ENCODE results near the gene TCERG1L.
"Not testable (repeated sequence)": the region's sequence is repeated elsewhere in the genome, so short reads cannot be mapped to it uniquely, and the experiment has no call there.

TCERG1L gene

DNA sequence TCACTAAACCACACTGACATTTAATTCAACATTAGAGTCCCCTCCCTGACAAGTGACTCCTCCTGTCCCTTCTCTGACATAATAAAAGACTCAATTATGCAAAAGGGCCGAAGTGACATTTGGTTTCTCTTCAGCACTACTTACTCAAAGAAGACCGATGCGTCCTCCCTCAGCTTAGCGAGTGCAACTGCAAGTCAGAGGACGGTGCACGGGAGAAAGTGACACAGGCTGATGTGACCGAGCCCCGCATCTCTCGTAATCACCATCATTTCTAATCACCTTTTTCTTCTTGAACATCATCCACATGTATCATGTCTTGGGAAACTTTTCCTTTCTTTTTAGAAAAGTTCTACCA is 155.7 kb downstream of the TCERG1L start:
- WGBS, 2 donors (ENCODE audit: extremely low coverage in 2 of 2, insufficient read length in 2 of 2, insufficient replicate concordance in 1 of 2) = no CpG with 5 or more reads among the region's 9 CpGs
- no peak overlapping the region for H4K91ac ChIP-seq (ENCODE audit: low read depth, low read length, poor library complexity)
- no peak overlapping the region for H2AK5ac ChIP-seq (ENCODE audit: low read depth, low read length)
- peaks cover 0 to 7% of the 10 kb centered on the region in 2 donors for H3K9me3 ChIP-seq (replicated peaks in 1 of 2; ENCODE audit: control insufficient read depth in 2 of 2, insufficient read depth in 1 of 2, low read depth in 1 of 2, low read length in 2 of 2)
- H3K36me3 ChIP-seq (replicated peaks in 1 of 2; ENCODE audit: control insufficient read depth in 2 of 2, insufficient read depth in 2 of 2, low read length in 2 of 2) = no peaks in the 10 kb centered on the region
- peaks cover 0 to 4% of the 10 kb centered on the region in 2 donors for H3K4me1 ChIP-seq (ENCODE audit: control insufficient read depth in 2 of 2, insufficient read depth in 1 of 2, low read depth in 1 of 2, low read length in 2 of 2)
- no peak overlapping the region for H3K14ac ChIP-seq (ENCODE audit: low read length)
- H2AFZ ChIP-seq (ENCODE audit: low read length) = no peak overlapping the region
- H3K18ac ChIP-seq (ENCODE audit: low read length) = no peak overlapping the region
- no peaks in the 10 kb centered on the region for H3K79me1 ChIP-seq (ENCODE audit: low read depth, low read length)
- no peak overlapping the region for H2BK120ac ChIP-seq (ENCODE audit: low read depth, low read length)
- no peak for DNase-seq (ENCODE audit: low spot score)
- no peak overlapping the region for H2BK5ac ChIP-seq (ENCODE audit: low read length)
- H3K4ac ChIP-seq (ENCODE audit: low read length) = no peak overlapping the region
- H3K4me2 ChIP-seq (ENCODE audit: insufficient read depth, low read length, poor library complexity, severe bottlenecking) = no peak overlapping the region
- no peak overlapping the region for H3K27ac ChIP-seq (replicated peaks; ENCODE audit: low read length)
- H3K23ac ChIP-seq (ENCODE audit: low read depth, low read length, poor library complexity) = no peak overlapping the region
- H2BK15ac ChIP-seq (ENCODE audit: low read length) = no peak overlapping the region
- H3K9ac ChIP-seq (ENCODE audit: low read depth, low read length, poor library complexity) = no peak overlapping the region
- H2BK12ac ChIP-seq (ENCODE audit: low read length) = no peak overlapping the region
- H4K8ac ChIP-seq (ENCODE audit: low read depth, low read length) = no peak overlapping the region
- no peak overlapping the region for H3K4me3 ChIP-seq (ENCODE audit: low read length in 2 of 2)
- no peaks in the 10 kb centered on the region for H3K27me3 ChIP-seq (ENCODE audit: control insufficient read depth in 3 of 3, insufficient read depth in 3 of 3, low read depth in 1 of 3, low read length in 3 of 3)

DNA sequence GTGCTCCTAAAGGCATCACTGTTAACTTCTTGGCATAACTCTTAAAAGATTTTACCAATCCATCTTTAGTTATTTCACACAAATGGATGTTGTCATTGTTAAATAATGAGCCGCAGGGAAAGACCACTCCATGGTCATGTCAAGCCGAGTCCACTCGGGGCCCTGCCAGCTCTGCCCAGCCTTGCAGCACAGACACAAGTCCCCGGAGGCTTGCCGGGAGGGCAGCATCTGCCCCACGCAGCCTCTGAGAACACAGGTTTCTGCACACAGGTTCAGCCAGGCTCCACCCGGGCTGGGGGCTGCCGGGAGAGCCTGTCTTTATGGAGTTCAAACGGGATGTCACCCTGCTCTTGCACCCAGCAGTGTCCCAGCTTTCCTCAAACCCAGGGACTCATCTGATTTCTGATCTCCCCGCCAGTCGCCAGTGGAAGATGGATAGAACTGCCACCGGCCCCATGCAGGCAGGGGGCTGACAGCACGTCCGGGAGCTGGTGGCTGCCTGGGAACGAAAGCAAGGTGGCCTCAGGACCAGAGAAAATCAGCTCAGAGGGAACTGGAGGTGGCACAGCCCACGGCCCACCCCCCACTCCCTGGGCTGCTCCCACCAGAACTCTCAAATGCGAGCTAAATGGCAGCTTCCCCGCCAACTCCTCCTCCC is 156.2 kb downstream of the TCERG1L start:
- no peak overlapping the region for H2AK5ac ChIP-seq (ENCODE audit: low read depth, low read length)
- no peaks in the 10 kb centered on the region for H3K79me1 ChIP-seq (ENCODE audit: low read depth, low read length)
- WGBS, 2 donors (ENCODE audit: extremely low coverage in 2 of 2, insufficient read length in 2 of 2, insufficient replicate concordance in 1 of 2) = no CpG with 5 or more reads among the region's 18 CpGs
- no peak overlapping the region for H3K14ac ChIP-seq (ENCODE audit: low read length)
- no peak overlapping the region for H3K4ac ChIP-seq (ENCODE audit: low read length)
- no peak overlapping the region for H3K27ac ChIP-seq (replicated peaks; ENCODE audit: low read length)
- peaks cover 0 to 4% of the 10 kb centered on the region in 2 donors for H3K4me1 ChIP-seq (ENCODE audit: control insufficient read depth in 2 of 2, insufficient read depth in 1 of 2, low read depth in 1 of 2, low read length in 2 of 2)
- no peak overlapping the region for H2BK15ac ChIP-seq (ENCODE audit: low read length)
- H3K23ac ChIP-seq (ENCODE audit: low read depth, low read length, poor library complexity) = no peak overlapping the region
- H3K27me3 ChIP-seq (ENCODE audit: control insufficient read depth in 3 of 3, insufficient read depth in 3 of 3, low read depth in 1 of 3, low read length in 3 of 3) = no peaks in the 10 kb centered on the region
- no peak overlapping the region for H3K4me3 ChIP-seq (ENCODE audit: low read length in 2 of 2)
- no peak overlapping the region for H4K91ac ChIP-seq (ENCODE audit: low read depth, low read length, poor library complexity)
- no peak for DNase-seq (ENCODE audit: low spot score)
- peak overlapping the region; percentile 39 for H3K9ac ChIP-seq (ENCODE audit: low read depth, low read length, poor library complexity)
- no peaks in the 10 kb centered on the region for H3K36me3 ChIP-seq (replicated peaks in 1 of 2; ENCODE audit: control insufficient read depth in 2 of 2, insufficient read depth in 2 of 2, low read length in 2 of 2)
- no peak overlapping the region for H4K8ac ChIP-seq (ENCODE audit: low read depth, low read length)
- H2AFZ ChIP-seq (ENCODE audit: low read length) = no peak overlapping the region
- H2BK5ac ChIP-seq (ENCODE audit: low read length) = no peak overlapping the region
- H3K4me2 ChIP-seq (ENCODE audit: insufficient read depth, low read length, poor library complexity, severe bottlenecking) = no peak overlapping the region
- H2BK12ac ChIP-seq (ENCODE audit: low read length) = no peak overlapping the region
- peaks cover 0 to 9% of the 10 kb centered on the region in 2 donors for H3K9me3 ChIP-seq (replicated peaks in 1 of 2; ENCODE audit: control insufficient read depth in 2 of 2, insufficient read depth in 1 of 2, low read depth in 1 of 2, low read length in 2 of 2)
- H3K18ac ChIP-seq (ENCODE audit: low read length) = peak overlapping the region; percentile 17
- H2BK120ac ChIP-seq (ENCODE audit: low read depth, low read length) = no peak overlapping the region

DNA sequence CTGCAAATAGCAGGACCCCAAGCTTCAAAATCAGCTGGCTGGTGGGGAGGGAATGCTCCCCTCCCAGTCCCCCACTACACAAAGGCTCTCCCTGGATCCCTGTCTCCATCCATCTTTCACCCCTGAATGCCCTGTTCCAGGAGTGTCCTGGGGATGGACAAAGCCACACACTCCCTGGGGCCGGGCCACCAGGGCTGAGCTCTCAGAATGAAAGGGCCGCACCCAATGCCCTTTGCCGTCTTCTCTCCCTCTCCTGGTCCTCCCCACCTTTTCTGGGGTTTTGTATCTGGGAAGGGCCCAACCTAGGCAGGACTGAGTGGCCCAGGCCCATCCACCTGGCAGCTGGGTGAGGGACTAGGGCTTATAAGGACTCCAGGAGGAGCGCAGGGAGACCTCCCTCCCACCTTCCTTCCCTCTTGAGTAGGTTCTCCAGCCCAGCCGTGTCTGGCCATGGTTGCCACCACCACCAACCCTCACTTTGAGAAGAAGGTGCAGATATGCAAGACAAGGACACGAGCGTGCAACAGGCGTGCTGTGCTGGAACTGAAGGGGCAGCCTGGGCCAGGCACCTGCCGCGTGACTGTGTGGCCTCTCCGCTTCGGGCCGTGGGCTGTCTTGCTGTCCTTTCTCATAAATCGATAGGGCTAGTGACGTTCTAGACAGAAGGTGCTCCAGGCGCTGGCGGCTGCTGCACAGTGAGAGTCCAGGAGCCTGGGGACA is 157.1 kb downstream of the TCERG1L start:
- peak overlapping the region; percentile 24 for H3K9ac ChIP-seq (ENCODE audit: low read depth, low read length, poor library complexity)
- H4K91ac ChIP-seq (ENCODE audit: low read depth, low read length, poor library complexity) = no peak overlapping the region
- no peak overlapping the region for H4K8ac ChIP-seq (ENCODE audit: low read depth, low read length)
- no peak overlapping the region for H3K23ac ChIP-seq (ENCODE audit: low read depth, low read length, poor library complexity)
- peaks cover 0 to 4% of the 10 kb centered on the region in 2 donors for H3K4me1 ChIP-seq (ENCODE audit: control insufficient read depth in 2 of 2, insufficient read depth in 1 of 2, low read depth in 1 of 2, low read length in 2 of 2)
- H3K36me3 ChIP-seq (replicated peaks in 1 of 2; ENCODE audit: control insufficient read depth in 2 of 2, insufficient read depth in 2 of 2, low read length in 2 of 2) = no peaks in the 10 kb centered on the region
- H3K79me1 ChIP-seq (ENCODE audit: low read depth, low read length) = no peaks in the 10 kb centered on the region
- no peak overlapping the region for H2AFZ ChIP-seq (ENCODE audit: low read length)
- H3K14ac ChIP-seq (ENCODE audit: low read length) = no peak overlapping the region
- no CpG with 5 or more reads among the region's 17 CpGs for WGBS, 2 donors (ENCODE audit: extremely low coverage in 2 of 2, insufficient read length in 2 of 2, insufficient replicate concordance in 1 of 2)
- H2BK120ac ChIP-seq (ENCODE audit: low read depth, low read length) = peak overlapping the region; percentile 42
- no peaks in the 10 kb centered on the region for H3K27me3 ChIP-seq (ENCODE audit: control insufficient read depth in 3 of 3, insufficient read depth in 3 of 3, low read depth in 1 of 3, low read length in 3 of 3)
- H3K27ac ChIP-seq (replicated peaks; ENCODE audit: low read length) = no peak overlapping the region
- peak overlapping the region; percentile 24 for H2BK12ac ChIP-seq (ENCODE audit: low read length)
- no peak overlapping the region for H3K18ac ChIP-seq (ENCODE audit: low read length)
- H3K9me3 ChIP-seq (replicated peaks in 1 of 2; ENCODE audit: control insufficient read depth in 2 of 2, insufficient read depth in 1 of 2, low read depth in 1 of 2, low read length in 2 of 2) = peaks cover 0 to 10% of the 10 kb centered on the region in 2 donors
- DNase-seq (ENCODE audit: low spot score) = no peak
- H2AK5ac ChIP-seq (ENCODE audit: low read depth, low read length) = peak overlapping the region; percentile 50
- no peak overlapping the region for H3K4me2 ChIP-seq (ENCODE audit: insufficient read depth, low read length, poor library complexity, severe bottlenecking)
- no peak overlapping the region for H2BK15ac ChIP-seq (ENCODE audit: low read length)
- H2BK5ac ChIP-seq (ENCODE audit: low read length) = no peak overlapping the region
- H3K4me3 ChIP-seq (ENCODE audit: low read length in 2 of 2) = peak overlapping the region in 1 of 2 donors; percentile 55
- H3K4ac ChIP-seq (ENCODE audit: low read length) = no peak overlapping the region

DNA sequence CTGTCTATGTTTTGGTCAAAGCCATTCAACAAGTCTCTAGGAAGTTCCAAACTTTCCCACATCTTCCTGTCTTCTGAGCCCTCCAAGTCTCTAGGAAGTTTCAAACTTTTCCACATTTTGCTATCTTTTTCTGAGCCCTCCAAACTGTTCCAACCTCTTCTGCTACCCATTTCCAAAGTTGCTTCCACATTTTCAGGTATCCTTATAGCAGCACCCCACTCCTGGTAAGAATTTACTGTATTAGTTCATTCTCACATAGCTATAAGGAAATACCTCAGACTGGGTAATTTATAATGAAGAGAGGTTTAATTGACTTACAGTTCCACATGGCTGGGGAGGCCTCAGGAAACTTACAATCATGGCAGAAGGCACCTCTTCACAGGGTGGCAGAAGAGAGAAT is 159.1 kb downstream of the TCERG1L start:
- H3K14ac ChIP-seq (ENCODE audit: low read length); H3K18ac ChIP-seq (ENCODE audit: low read length); H2AFZ ChIP-seq (ENCODE audit: low read length); DNase-seq (ENCODE audit: low spot score); H4K8ac ChIP-seq (ENCODE audit: low read depth, low read length); H2BK12ac ChIP-seq (ENCODE audit: low read length); H2BK5ac ChIP-seq (ENCODE audit: low read length); H3K23ac ChIP-seq (ENCODE audit: low read depth, low read length, poor library complexity); H3K79me1 ChIP-seq (ENCODE audit: low read depth, low read length); H2BK15ac ChIP-seq (ENCODE audit: low read length); H3K4ac ChIP-seq (ENCODE audit: low read length); H2BK120ac ChIP-seq (ENCODE audit: low read depth, low read length); H3K36me3 ChIP-seq (replicated peaks in 1 of 2; ENCODE audit: control insufficient read depth in 2 of 2, insufficient read depth in 2 of 2, low read length in 2 of 2); H3K27me3 ChIP-seq (ENCODE audit: control insufficient read depth in 3 of 3, insufficient read depth in 3 of 3, low read depth in 1 of 3, low read length in 3 of 3); H4K91ac ChIP-seq (ENCODE audit: low read depth, low read length, poor library complexity); H3K27ac ChIP-seq (replicated peaks; ENCODE audit: low read length); H3K9ac ChIP-seq (ENCODE audit: low read depth, low read length, poor library complexity); H3K4me3 ChIP-seq (ENCODE audit: low read length in 2 of 2); H2AK5ac ChIP-seq (ENCODE audit: low read depth, low read length); H3K4me2 ChIP-seq (ENCODE audit: insufficient read depth, low read length, poor library complexity, severe bottlenecking); H3K4me1 ChIP-seq (ENCODE audit: control insufficient read depth in 2 of 2, insufficient read depth in 1 of 2, low read depth in 1 of 2, low read length in 2 of 2): not testable (repeated sequence)
- peaks cover 0 to 10% of the 10 kb centered on the region in 2 donors for H3K9me3 ChIP-seq (replicated peaks in 1 of 2; ENCODE audit: control insufficient read depth in 2 of 2, insufficient read depth in 1 of 2, low read depth in 1 of 2, low read length in 2 of 2)

Measured in neuronal stem cell (in vitro differentiated cells).